Choroid plexus epithelial cell (primary cell): Measurements from ENCODE around the gene LRP1B.

Experiments
- DNase-seq: peaks from one replicate; pipeline ENCODE4 v3.0.0-alpha.2; 2010; ENCODE audit warnings: low read depth
- H3K4me3 ChIP-seq: 2 replicates; pipeline ENCODE4 v1.5.1; 2011; ENCODE audit warnings: low read depth, mild to moderate bottlenecking, control low read depth, low read length, moderate library complexity
- CTCF ChIP-seq: conservative IDR thresholded peaks from 2 replicates; pipeline ENCODE4 v1.5.1; 2011; ENCODE audit warnings: low read depth, mild to moderate bottlenecking, control low read depth, inconsistent platforms, low read length, moderate library complexity

LRP1B gene

DNA sequence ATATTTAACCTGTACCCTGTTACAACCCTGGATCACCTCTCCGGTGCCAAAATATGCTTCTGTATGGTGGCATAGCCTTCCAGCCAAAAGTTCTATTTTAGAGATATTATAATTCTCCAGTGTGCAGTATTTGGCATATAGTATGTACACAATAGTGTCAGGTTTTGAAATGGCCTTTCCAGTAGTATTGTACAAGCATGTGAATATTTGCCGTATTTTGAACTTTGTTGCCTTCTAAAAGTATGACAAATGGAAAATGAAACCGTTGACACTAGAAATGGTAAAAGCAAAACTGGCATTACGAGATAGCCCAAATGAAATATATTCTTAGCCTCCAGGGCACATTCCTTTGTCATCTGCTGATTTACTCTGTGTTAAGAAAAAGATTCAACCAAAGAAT is 431.2 kb downstream of the LRP1B start:
- no peak for DNase-seq
- no peak for TF ChIP-seq CTCF
- H3K4me3 ChIP-seq, result no peak overlapping the region

GRCh38 chr2:141698500-141698899 is 432.3 kb downstream of the LRP1B start:
- no peak for DNase-seq
- TF ChIP-seq CTCF, result no peak

DNA sequence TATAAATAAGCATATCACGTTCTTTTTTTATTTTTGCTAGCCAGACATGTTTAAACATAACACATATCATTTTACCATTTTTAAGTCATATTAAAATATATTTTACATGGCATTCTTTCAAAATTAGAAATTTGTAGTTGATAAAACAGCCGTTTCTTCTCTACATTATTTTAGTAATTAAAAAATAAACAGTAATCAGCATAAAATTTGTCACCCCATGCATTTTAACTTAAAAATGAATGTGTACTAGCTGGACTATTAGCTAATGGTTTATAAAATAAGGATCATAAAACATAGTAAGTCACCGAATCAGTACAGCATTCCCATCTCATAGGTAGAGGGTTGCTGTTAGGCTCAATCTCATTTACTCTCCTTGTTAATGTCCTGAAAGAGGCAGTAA is 433.8 kb downstream of the LRP1B start:
- TF ChIP-seq CTCF, result no peak
- H3K4me3 ChIP-seq, result no peak overlapping the region
- DNase-seq, result no peak

More at GRCh38 chr2:141698500-141698899, 432.3 kb downstream of the LRP1B start:
- no peak overlapping the region for H3K4me3 ChIP-seq

DNA sequence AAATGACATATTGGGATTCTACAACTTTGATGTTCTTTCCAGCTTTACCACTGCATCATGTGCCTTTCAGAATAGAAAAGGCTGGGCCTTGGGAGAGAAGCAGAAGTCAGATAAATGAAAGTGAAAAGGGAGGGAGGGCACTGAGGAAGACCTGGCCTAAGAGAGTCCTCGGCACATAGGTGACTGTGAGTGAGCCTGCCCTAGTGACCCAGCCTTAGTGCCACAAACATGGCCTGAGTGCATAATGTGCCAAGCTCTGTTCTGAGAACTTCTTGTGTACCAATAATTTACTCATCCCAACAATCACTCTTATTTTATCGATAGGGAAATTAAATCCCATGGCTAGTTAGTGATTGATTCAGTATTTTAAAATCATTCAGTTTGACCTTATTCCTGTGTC is 436.6 kb downstream of the LRP1B start:
- TF ChIP-seq CTCF, result no peak
- no peak overlapping the region for H3K4me3 ChIP-seq
- no peak for DNase-seq

DNA sequence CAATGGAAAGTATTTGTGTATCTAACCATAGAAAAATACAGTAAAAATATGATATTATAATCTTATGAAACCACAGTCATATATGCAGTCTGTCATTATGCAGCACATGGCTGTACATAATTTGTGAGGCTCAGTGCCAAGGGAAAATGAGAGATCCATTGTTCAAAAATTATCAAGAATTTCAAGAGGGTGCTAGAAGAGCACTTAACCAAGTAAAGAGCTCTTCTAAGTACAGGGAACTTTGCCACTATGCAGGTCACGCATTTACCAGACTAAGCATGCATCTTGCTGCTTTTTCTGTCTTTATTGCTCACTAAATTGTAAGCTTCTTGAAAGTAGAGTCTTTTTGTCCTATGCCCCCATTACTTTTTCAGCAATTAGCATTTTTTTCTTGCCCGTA is 438.0 kb downstream of the LRP1B start:
- DNase-seq, result no peak
- no peak for TF ChIP-seq CTCF
- H3K4me3 ChIP-seq, result no peak overlapping the region

DNA sequence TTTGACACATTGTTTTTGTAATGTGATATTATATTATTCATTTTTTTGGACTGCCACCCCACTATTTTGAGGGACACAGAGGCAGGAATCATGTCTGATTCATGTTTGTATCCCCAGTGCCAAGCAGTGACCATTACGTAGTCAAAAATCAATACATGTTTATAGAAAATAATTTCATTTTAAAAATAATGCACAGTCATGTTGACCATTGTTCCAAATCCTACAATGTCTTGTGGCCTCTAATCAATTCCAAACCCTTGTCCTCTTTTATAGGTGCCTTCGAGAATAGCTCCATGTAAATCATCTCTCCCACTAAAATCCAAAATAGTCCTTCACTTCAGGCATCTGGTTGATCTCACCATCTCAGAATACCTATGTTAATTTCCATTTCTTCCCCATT is 454.7 kb downstream of the LRP1B start:
- H3K4me3 ChIP-seq, result no peak overlapping the region
- DNase-seq, result no peak
- no peak for TF ChIP-seq CTCF

DNA sequence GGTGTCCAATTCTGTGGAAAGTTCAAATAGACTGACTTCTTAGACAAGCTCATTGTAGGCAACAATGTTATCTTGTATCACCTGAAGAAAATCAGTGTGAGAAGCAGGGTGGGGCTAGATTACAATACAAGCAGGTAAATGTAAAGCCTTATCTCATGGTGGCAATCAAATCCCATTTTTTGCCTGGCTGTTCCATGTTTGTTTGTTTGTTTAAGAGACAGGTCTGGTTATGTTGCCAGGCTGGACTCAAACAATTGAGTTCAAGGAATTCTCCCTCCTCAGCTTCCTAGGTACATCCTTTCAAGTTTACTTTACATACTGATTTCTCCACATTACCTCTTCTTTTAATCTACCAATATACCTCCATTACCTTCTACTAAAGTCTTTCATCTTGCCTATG is 464.6 kb downstream of the LRP1B start:
- DNase-seq, result no peak
- H3K4me3 ChIP-seq, result no peak overlapping the region
- no peak for TF ChIP-seq CTCF
